Ishikawa (cell line): ENCODE results near the gene EDIL3.

ENCODE experiments used
- EGR1 ChIP-seq: IDR thresholded peaks from 2 replicates; pipeline ENCODE4 v1.6.1; 2012
- NFIC ChIP-seq: IDR thresholded peaks from 2 replicates; pipeline ENCODE4 v1.6.1; 2012
- TF ChIP-seq, protein P1 (sequence below): IDR thresholded peaks from 2 replicates; pipeline ENCODE4 v1.6.1; 2012; ENCODE audit warnings: low read depth, mild to moderate bottlenecking

DNA sequence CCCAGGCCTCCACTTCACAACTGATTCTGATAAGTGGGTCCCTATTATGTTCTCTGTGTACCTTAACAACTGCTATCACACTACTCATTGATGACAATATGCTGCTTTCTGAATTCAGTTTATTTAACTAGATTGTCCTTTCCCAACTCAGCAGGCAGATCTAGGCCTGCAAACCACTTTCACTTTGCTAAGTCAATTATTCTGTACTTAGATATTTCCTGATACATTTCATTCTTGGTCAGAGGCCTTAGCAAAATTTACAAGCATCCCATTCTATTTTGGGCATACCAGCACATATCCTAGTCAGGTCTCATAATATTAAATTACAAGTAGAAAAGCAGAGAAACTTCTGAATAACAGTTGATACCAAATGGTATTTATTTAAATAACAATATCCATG is 428.3 kb downstream of the EDIL3 start:
- TF ChIP-seq NFIC, result no peak
- TF ChIP-seq EGR1, result no peak
- TF ChIP-seq, protein P1, sequence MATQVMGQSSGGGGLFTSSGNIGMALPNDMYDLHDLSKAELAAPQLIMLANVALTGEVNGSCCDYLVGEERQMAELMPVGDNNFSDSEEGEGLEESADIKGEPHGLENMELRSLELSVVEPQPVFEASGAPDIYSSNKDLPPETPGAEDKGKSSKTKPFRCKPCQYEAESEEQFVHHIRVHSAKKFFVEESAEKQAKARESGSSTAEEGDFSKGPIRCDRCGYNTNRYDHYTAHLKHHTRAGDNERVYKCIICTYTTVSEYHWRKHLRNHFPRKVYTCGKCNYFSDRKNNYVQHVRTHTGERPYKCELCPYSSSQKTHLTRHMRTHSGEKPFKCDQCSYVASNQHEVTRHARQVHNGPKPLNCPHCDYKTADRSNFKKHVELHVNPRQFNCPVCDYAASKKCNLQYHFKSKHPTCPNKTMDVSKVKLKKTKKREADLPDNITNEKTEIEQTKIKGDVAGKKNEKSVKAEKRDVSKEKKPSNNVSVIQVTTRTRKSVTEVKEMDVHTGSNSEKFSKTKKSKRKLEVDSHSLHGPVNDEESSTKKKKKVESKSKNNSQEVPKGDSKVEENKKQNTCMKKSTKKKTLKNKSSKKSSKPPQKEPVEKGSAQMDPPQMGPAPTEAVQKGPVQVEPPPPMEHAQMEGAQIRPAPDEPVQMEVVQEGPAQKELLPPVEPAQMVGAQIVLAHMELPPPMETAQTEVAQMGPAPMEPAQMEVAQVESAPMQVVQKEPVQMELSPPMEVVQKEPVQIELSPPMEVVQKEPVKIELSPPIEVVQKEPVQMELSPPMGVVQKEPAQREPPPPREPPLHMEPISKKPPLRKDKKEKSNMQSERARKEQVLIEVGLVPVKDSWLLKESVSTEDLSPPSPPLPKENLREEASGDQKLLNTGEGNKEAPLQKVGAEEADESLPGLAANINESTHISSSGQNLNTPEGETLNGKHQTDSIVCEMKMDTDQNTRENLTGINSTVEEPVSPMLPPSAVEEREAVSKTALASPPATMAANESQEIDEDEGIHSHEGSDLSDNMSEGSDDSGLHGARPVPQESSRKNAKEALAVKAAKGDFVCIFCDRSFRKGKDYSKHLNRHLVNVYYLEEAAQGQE, result no peak
